GM21737 (cell line): ENCODE data around the gene SMOC1.
"Not testable (repeated sequence)": the region's sequence is repeated elsewhere in the genome, so short reads cannot be mapped to it uniquely, and the experiment has no call there.

Source experiments
- ATAC-seq: cut with Tn5 transposase; IDR thresholded peaks from one replicate; pipeline ENCODE4 v1.9.1; 2021; ENCODE audit warnings: mild to moderate bottlenecking, moderate library complexity; ENCODE audit not compliant: unreplicated experiment

SMOC1 gene

GRCh38 chr14:69896080-69896479 lies 16.9 kb downstream of the SMOC1 start:
- no peak for ATAC-seq

- no peak for ATAC-seq
Measured at GRCh38 chr14:69896972-69897371, 17.8 kb downstream of the SMOC1 start.

GRCh38 chr14:69900603-69901002 lies 21.4 kb downstream of the SMOC1 start:
- ATAC-seq: no peak

- ATAC-seq: no peak
Measured at GRCh38 chr14:69901113-69901951, 22.1 kb downstream of the SMOC1 start.

- ATAC-seq: not testable (repeated sequence)
Measured at GRCh38 chr14:69903046-69903445, 23.8 kb downstream of the SMOC1 start.

GRCh38 chr14:69904246-69904645 lies 25.0 kb downstream of the SMOC1 start:
- no peak for ATAC-seq

GRCh38 chr14:69906201-69906600 lies 27.0 kb downstream of the SMOC1 start:
- no peak for ATAC-seq

GRCh38 chr14:69909826-69910550 lies 30.8 kb downstream of the SMOC1 start:
- no peak for ATAC-seq

GRCh38 chr14:69910871-69911270 lies 31.7 kb downstream of the SMOC1 start:
- no peak for ATAC-seq

- ATAC-seq: no peak
Measured at GRCh38 chr14:69913686-69914085, 34.5 kb downstream of the SMOC1 start.

- ATAC-seq: no peak
Measured at GRCh38 chr14:69916396-69916795, 37.2 kb downstream of the SMOC1 start.

GRCh38 chr14:69917287-69917686 lies 38.1 kb downstream of the SMOC1 start:
- no peak for ATAC-seq

GRCh38 chr14:69919815-69920214 lies 40.6 kb downstream of the SMOC1 start:
- ATAC-seq: no peak

- no peak for ATAC-seq
Measured at GRCh38 chr14:69921052-69921451, 41.8 kb downstream of the SMOC1 start.

GRCh38 chr14:69922198-69922597 lies 43.0 kb downstream of the SMOC1 start:
- no peak for ATAC-seq

GRCh38 chr14:69924201-69924600 lies 45.0 kb downstream of the SMOC1 start:
- no peak for ATAC-seq

- ATAC-seq: no peak
Measured at GRCh38 chr14:69928111-69928523, 48.9 kb downstream of the SMOC1 start.

- ATAC-seq: no peak
Measured at GRCh38 chr14:69930780-69931379, 51.7 kb downstream of the SMOC1 start.

GRCh38 chr14:69931960-69932359 lies 52.7 kb downstream of the SMOC1 start:
- ATAC-seq: no peak

GRCh38 chr14:69932391-69932790 lies 53.2 kb downstream of the SMOC1 start:
- ATAC-seq: no peak

GRCh38 chr14:69933623-69934275 lies 54.5 kb downstream of the SMOC1 start:
- ATAC-seq: no peak
